Measurements from ENCODE around the gene NDC80.
A peak's percentile ranks its signal among the peaks of the same experiment; 100 is the strongest.
"Not testable (repeated sequence)": the region's sequence is repeated elsewhere in the genome, so short reads cannot be mapped to it uniquely, and the experiment has no call there.

Gene NDC80

GRCh38 chr18:2656981-2657512, 85.7 kb downstream of the NDC80 start:
- no peaks in the 10 kb centered on the region for H3K27me3 ChIP-seq (ENCODE audit: insufficient read depth, poor library complexity, severe bottlenecking)
- peaks cover 26% of the 10 kb centered on the region for H3K4me1 ChIP-seq (ENCODE audit: insufficient read depth, poor library complexity, severe bottlenecking)
- no peak for TF ChIP-seq CTCF (IDR thresholded peaks at IDR 0.05; ENCODE audit: poor library complexity, severe bottlenecking)
- H3K9me3 ChIP-seq (ENCODE audit: severe bottlenecking): no peaks in the 10 kb centered on the region
- peaks cover 19% of the 10 kb centered on the region for H3K36me3 ChIP-seq (ENCODE audit: low read depth)
- peak overlapping the region; percentile 71 for H3K27ac ChIP-seq (ENCODE audit: poor library complexity, severe bottlenecking)
- peak overlapping the region; percentile 81 for H3K4me3 ChIP-seq (ENCODE audit: severe bottlenecking)
- DNase-seq (ENCODE audit: low spot score) (no peak), ATAC-seq (ENCODE audit: low read depth) (no peak)

- no peak for DNase-seq (ENCODE audit: low spot score)
- Histone ChIP-seq H3K4me3 (ENCODE audit: severe bottlenecking) (peak overlapping the region; percentile 81), H3K36me3 (ENCODE audit: low read depth) (peaks cover 19% of the 10 kb centered on the region), H3K27me3 (ENCODE audit: insufficient read depth, poor library complexity, severe bottlenecking) (no peaks in the 10 kb centered on the region), H3K4me1 (ENCODE audit: insufficient read depth, poor library complexity, severe bottlenecking) (peaks cover 26% of the 10 kb centered on the region), H3K27ac (ENCODE audit: poor library complexity, severe bottlenecking) (peak overlapping the region; percentile 4), H3K9me3 (ENCODE audit: severe bottlenecking) (no peaks in the 10 kb centered on the region)
- ATAC-seq (ENCODE audit: low read depth): 0 out of 3 replicates have a peak, but pooled peaks have one; percentile 15
- no peak for TF ChIP-seq CTCF (IDR thresholded peaks at IDR 0.05; ENCODE audit: poor library complexity, severe bottlenecking)
These were observed 86.6 kb downstream of the NDC80 start for GRCh38 chr18:2657788-2658458.

- not testable (repeated sequence) for H3K9me3 ChIP-seq (ENCODE audit: severe bottlenecking); H3K27ac ChIP-seq (ENCODE audit: poor library complexity, severe bottlenecking); H3K4me3 ChIP-seq (ENCODE audit: severe bottlenecking); ATAC-seq (ENCODE audit: low read depth); H3K27me3 ChIP-seq (ENCODE audit: insufficient read depth, poor library complexity, severe bottlenecking); DNase-seq (ENCODE audit: low spot score)
- H3K36me3 ChIP-seq (ENCODE audit: low read depth): peaks cover 29% of the 10 kb centered on the region
- H3K4me1 ChIP-seq (ENCODE audit: insufficient read depth, poor library complexity, severe bottlenecking): peaks cover 16% of the 10 kb centered on the region
These were observed 89.5 kb downstream of the NDC80 start for GRCh38 chr18:2660849-2661248.

- H3K4me3 ChIP-seq (ENCODE audit: severe bottlenecking); DNase-seq (ENCODE audit: low spot score); H3K27me3 ChIP-seq (ENCODE audit: insufficient read depth, poor library complexity, severe bottlenecking); ATAC-seq (ENCODE audit: low read depth); H3K27ac ChIP-seq (ENCODE audit: poor library complexity, severe bottlenecking); H3K9me3 ChIP-seq (ENCODE audit: severe bottlenecking): not testable (repeated sequence)
- peaks cover 38% of the 10 kb centered on the region for H3K36me3 ChIP-seq (ENCODE audit: low read depth)
- H3K4me1 ChIP-seq (ENCODE audit: insufficient read depth, poor library complexity, severe bottlenecking): peaks cover 16% of the 10 kb centered on the region
These were observed 90.9 kb downstream of the NDC80 start for GRCh38 chr18:2662288-2662687.

GRCh38 chr18:2662990-2663389, 91.6 kb downstream of the NDC80 start:
- Histone ChIP-seq H3K9me3 (ENCODE audit: severe bottlenecking) (no peaks in the 10 kb centered on the region), H3K36me3 (ENCODE audit: low read depth) (peaks cover 44% of the 10 kb centered on the region)
- TF ChIP-seq CTCF (IDR thresholded peaks at IDR 0.05; ENCODE audit: poor library complexity, severe bottlenecking): no peak

More at GRCh38 chr18:2662990-2663389, 91.6 kb downstream of the NDC80 start:
- Histone ChIP-seq H3K4me3 (ENCODE audit: severe bottlenecking) (no peak overlapping the region), H3K4me1 (ENCODE audit: insufficient read depth, poor library complexity, severe bottlenecking) (peaks cover 14% of the 10 kb centered on the region), H3K27me3 (ENCODE audit: insufficient read depth, poor library complexity, severe bottlenecking) (no peaks in the 10 kb centered on the region), H3K27ac (ENCODE audit: poor library complexity, severe bottlenecking) (no peak overlapping the region)
- no peak for DNase-seq (ENCODE audit: low spot score)
- no peak for ATAC-seq (ENCODE audit: low read depth)
